IPS DF 6.9 (cell line): ENCODE measurements around the gene PGBD5.
"Not testable (repeated sequence)": the region's sequence is repeated elsewhere in the genome, so short reads cannot be mapped to it uniquely, and the experiment has no call there.

Experiments
- DNase-seq: peaks from one replicate; pipeline ENCODE4 v3.0.0-alpha.2; 2013; ENCODE audit warnings: low read depth, low spot score
- H3K27ac ChIP-seq: one replicate; pipeline ENCODE4 v1.5.1; 2013; ENCODE audit warnings: low read length, control low read depth
- H3K27me3 ChIP-seq: 2 replicates; pipeline ENCODE4 v1.6.1; 2013; ENCODE audit warnings: mild to moderate bottlenecking, low read length; ENCODE audit not compliant: control insufficient read depth, insufficient read depth
- H3K36me3 ChIP-seq: 2 replicates; pipeline ENCODE4 v1.6.1; 2013; ENCODE audit warnings: low read length; ENCODE audit not compliant: control insufficient read depth, insufficient read depth
- H3K4me1 ChIP-seq: 2 replicates; pipeline ENCODE4 v1.6.1; 2013; ENCODE audit warnings: low read length; ENCODE audit not compliant: control insufficient read depth, insufficient read depth
- H3K4me3 ChIP-seq: 2 replicates; pipeline ENCODE4 v1.5.1; 2013; ENCODE audit warnings: mild to moderate bottlenecking, low read length
- H3K9me3 ChIP-seq: 2 replicates; pipeline ENCODE4 v1.6.1; 2013; ENCODE audit warnings: low read length, inconsistent platforms; ENCODE audit not compliant: control insufficient read depth, insufficient read depth
- WGBS: extraction: QIAGEN DNeasy Blood & Tissue Kit; methylation state at CpG from one replicate; pipeline ENCODE4 v1.1.7; 2013; ENCODE audit warnings: mixed read lengths, missing lambda C conversion rate; ENCODE audit not compliant: insufficient read length, insufficient coverage; 5-methylcytosine and 5-hydroxymethylcytosine counted together

PGBD5 gene

GRCh38 chr1:230414694-230415093 is 11.4 kb downstream of the PGBD5 start:
- Histone ChIP-seq H3K27me3 (no peaks in the 10 kb centered on the region), H3K27ac (no peak overlapping the region), H3K9me3 (no peaks in the 10 kb centered on the region), H3K4me3 (no peak overlapping the region), H3K36me3 (no peaks in the 10 kb centered on the region), H3K4me1 (no peaks in the 10 kb centered on the region)
- DNase-seq = no peak
- no CpG with 5 or more reads among the region's 4 CpGs for WGBS

- Histone ChIP-seq H3K27ac (no peak overlapping the region), H3K36me3 (no peaks in the 10 kb centered on the region), H3K27me3 (no peaks in the 10 kb centered on the region), H3K9me3 (no peaks in the 10 kb centered on the region), H3K4me1 (no peaks in the 10 kb centered on the region), H3K4me3 (no peak overlapping the region)
- no peak for DNase-seq
- WGBS = no CpG with 5 or more reads among the region's 4 CpGs
These were observed 12.0 kb downstream of the PGBD5 start for GRCh38 chr1:230414102-230414501.

GRCh38 chr1:230413061-230413460 is 13.1 kb downstream of the PGBD5 start:
- H3K27me3 ChIP-seq = no peaks in the 10 kb centered on the region
- H3K4me1 ChIP-seq = no peaks in the 10 kb centered on the region
- H3K9me3 ChIP-seq = no peaks in the 10 kb centered on the region
- H3K27ac ChIP-seq = no peak overlapping the region
- no peak for DNase-seq
- WGBS = no CpG with 5 or more reads among the region's 6 CpGs
- H3K4me3 ChIP-seq = no peak overlapping the region
- no peaks in the 10 kb centered on the region for H3K36me3 ChIP-seq

GRCh38 chr1:230408971-230409370 is 17.2 kb downstream of the PGBD5 start:
- WGBS = no CpG with 5 or more reads among the region's 2 CpGs
- no peak overlapping the region for H3K27ac ChIP-seq
- H3K4me3 ChIP-seq = no peak overlapping the region
- H3K4me1 ChIP-seq = no peaks in the 10 kb centered on the region
- H3K36me3 ChIP-seq = no peaks in the 10 kb centered on the region
- no peaks in the 10 kb centered on the region for H3K9me3 ChIP-seq
- no peak for DNase-seq
- H3K27me3 ChIP-seq = no peaks in the 10 kb centered on the region

GRCh38 chr1:230407351-230407750 is 18.8 kb downstream of the PGBD5 start:
- WGBS = no CpG with 5 or more reads among the region's 2 CpGs
- no peaks in the 10 kb centered on the region for H3K27me3 ChIP-seq
- H3K9me3 ChIP-seq = no peaks in the 10 kb centered on the region
- no peak overlapping the region for H3K4me3 ChIP-seq
- H3K36me3 ChIP-seq = no peaks in the 10 kb centered on the region
- DNase-seq = no peak
- no peak overlapping the region for H3K27ac ChIP-seq
- H3K4me1 ChIP-seq = no peaks in the 10 kb centered on the region

- WGBS = no CpG with 5 or more reads among the region's 11 CpGs
- not testable (repeated sequence) for H3K27me3 ChIP-seq, DNase-seq, H3K9me3 ChIP-seq, H3K4me1 ChIP-seq, H3K4me3 ChIP-seq, H3K36me3 ChIP-seq, H3K27ac ChIP-seq
These were observed 19.4 kb downstream of the PGBD5 start for GRCh38 chr1:230406727-230407126.

- Histone ChIP-seq H3K27me3 (no peaks in the 10 kb centered on the region), H3K4me1 (peaks cover 10% of the 10 kb centered on the region; the same call in 1 of the 2 replicates), H3K36me3 (0 out of 2 replicates have a peak, but pooled peaks cover 3% of the 10 kb centered on the region), H3K27ac (no peak overlapping the region), H3K4me3 (no peak overlapping the region), H3K9me3 (no peaks in the 10 kb centered on the region)
- no peak for DNase-seq
- WGBS = no CpG with 5 or more reads among the region's 7 CpGs
These were observed 22.7 kb downstream of the PGBD5 start for GRCh38 chr1:230403442-230403841.

- WGBS = no CpG with 5 or more reads among the region's 8 CpGs
- no peak overlapping the region for H3K27ac ChIP-seq
- DNase-seq = no peak
- H3K4me1 ChIP-seq = peaks cover 10% of the 10 kb centered on the region; the same call in 1 of the 2 replicates
- no peaks in the 10 kb centered on the region for H3K27me3 ChIP-seq
- H3K4me3 ChIP-seq = no peak overlapping the region
- H3K9me3 ChIP-seq = no peaks in the 10 kb centered on the region
- 0 out of 2 replicates have a peak, but pooled peaks cover 3% of the 10 kb centered on the region for H3K36me3 ChIP-seq
These were observed 24.3 kb downstream of the PGBD5 start for GRCh38 chr1:230401763-230402294.

- no peak overlapping the region for H3K4me3 ChIP-seq
- H3K4me1 ChIP-seq = peaks cover 10% of the 10 kb centered on the region; the same call in 1 of the 2 replicates
- no peaks in the 10 kb centered on the region for H3K27me3 ChIP-seq
- DNase-seq = no peak
- H3K27ac ChIP-seq = no peak overlapping the region
- 0 out of 2 replicates have a peak, but pooled peaks cover 3% of the 10 kb centered on the region for H3K36me3 ChIP-seq
- no CpG with 5 or more reads among the region's 14 CpGs for WGBS
- no peaks in the 10 kb centered on the region for H3K9me3 ChIP-seq
These were observed 25.0 kb downstream of the PGBD5 start for GRCh38 chr1:230401101-230401500.

GRCh38 chr1:230400007-230400344 is 26.2 kb downstream of the PGBD5 start:
- Histone ChIP-seq H3K4me3 (no peak overlapping the region), H3K4me1 (peaks cover 10% of the 10 kb centered on the region; the same call in 1 of the 2 replicates), H3K9me3 (no peaks in the 10 kb centered on the region), H3K27me3 (no peaks in the 10 kb centered on the region), H3K36me3 (0 out of 2 replicates have a peak, but pooled peaks cover 3% of the 10 kb centered on the region), H3K27ac (no peak overlapping the region)
- no CpG with 5 or more reads among the region's 8 CpGs for WGBS
- DNase-seq = no peak

- no peak overlapping the region for H3K27ac ChIP-seq
- H3K4me1 ChIP-seq = peaks cover 10% of the 10 kb centered on the region; the same call in 1 of the 2 replicates
- no peaks in the 10 kb centered on the region for H3K9me3 ChIP-seq
- H3K4me3 ChIP-seq = no peak overlapping the region
- no peak for DNase-seq
- H3K27me3 ChIP-seq = no peaks in the 10 kb centered on the region
- H3K36me3 ChIP-seq = 0 out of 2 replicates have a peak, but pooled peaks cover 3% of the 10 kb centered on the region
- WGBS = no CpG with 5 or more reads among the region's 22 CpGs
These were observed 26.7 kb downstream of the PGBD5 start for GRCh38 chr1:230399321-230400006.
